Glomerular visceral epithelial cell (primary cell): ENCODE measurements around the gene ELSPBP1.
"Not testable (repeated sequence)": the region's sequence is repeated elsewhere in the genome, so short reads cannot be mapped to it uniquely, and the experiment has no call there.

ENCODE experiments used
- DNase-seq: peaks from one replicate; pipeline ENCODE4 v3.0.0-alpha.2; 2016; ENCODE audit errors: extremely low spot score

The ELSPBP1 gene

DNA sequence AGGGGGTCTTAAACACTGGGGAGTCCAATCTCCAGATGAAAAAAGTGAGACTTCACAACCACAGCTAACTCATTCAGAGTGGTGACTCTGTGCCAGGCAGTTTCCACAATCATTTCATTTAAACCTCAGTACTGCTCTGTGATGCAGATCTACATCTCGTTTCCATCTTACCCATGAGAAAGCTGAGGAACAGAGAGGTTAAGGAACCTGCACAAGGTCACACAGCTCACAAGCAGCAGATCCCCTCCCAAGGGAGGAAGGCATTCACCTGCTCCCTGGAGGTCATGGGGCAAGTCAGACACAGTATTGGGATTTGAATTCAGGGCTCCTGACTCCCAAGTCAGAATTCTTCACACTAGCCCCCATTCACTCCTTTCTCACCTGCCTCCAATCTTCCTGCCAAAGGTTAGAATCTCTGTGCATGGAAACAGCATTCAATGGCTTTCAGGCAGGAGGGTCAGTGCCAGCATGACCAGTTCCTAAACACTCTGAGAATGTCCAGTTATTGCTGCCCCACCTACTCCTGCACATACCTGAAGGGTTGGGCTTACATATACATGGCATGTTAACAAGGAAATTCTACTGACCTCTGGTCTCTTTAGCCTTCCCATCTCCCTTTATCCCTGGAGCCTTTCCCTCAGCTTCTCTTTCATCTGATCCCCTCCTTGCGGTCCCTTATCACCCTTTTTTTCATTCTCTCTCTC, 47.6 kb downstream of the ELSPBP1 start:
- DNase-seq = no peak

DNA sequence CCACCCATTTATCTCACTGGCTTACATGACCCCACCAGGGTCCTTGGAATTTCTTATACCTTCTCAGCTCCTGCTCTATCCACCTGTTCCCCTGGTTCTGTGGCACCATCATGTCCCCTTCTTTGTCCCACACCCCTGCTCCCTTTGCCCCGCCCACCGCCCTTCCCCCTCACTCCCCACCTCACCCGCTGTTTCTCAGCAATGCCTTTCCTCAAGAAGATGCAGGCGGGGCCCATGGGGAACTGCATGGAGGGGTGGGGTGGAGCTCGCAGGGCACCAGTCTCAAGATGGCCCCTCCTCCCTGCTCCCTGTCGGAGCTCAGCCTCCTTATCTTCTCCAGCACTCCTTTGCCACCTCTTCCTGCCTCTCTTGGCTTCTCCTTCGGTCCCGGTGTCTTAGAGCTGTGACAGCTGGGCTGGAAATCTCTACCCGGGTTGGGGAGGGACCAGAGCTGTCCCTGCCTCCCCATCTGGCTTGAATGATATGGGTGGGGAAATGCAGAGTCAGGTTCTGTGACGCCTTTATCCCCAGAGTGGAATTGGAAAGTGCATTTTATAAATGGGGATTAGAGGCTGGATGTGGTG, 49.3 kb downstream of the ELSPBP1 start, which contains the start of gene CABP5:
CABP5 (minus strand) TSS at position 405 of the 584 bp plus-strand sequence; CDS start at position 248, 157 bp downstream.
- no peak for DNase-seq

DNA sequence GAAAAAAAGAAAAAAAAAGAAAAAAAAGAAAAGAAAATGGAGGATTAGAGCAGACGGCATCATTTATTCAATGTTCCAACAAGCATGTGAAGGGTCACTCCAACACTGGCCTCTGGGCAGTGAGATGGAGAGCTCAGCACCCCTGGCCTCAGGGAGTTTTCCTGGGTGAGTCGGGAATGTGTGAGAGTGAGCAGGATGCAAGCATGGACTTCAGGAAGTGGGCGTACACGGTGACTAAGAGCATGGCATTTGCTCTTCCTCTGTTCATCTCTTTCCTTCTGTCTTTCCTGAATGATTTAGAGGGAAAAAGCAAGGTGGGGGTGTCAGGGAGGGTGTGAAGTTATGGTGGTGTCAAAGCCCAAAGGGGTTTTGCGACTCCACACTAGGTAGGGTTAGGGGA, 50.1 kb downstream of the ELSPBP1 start:
- DNase-seq = no peak

DNA sequence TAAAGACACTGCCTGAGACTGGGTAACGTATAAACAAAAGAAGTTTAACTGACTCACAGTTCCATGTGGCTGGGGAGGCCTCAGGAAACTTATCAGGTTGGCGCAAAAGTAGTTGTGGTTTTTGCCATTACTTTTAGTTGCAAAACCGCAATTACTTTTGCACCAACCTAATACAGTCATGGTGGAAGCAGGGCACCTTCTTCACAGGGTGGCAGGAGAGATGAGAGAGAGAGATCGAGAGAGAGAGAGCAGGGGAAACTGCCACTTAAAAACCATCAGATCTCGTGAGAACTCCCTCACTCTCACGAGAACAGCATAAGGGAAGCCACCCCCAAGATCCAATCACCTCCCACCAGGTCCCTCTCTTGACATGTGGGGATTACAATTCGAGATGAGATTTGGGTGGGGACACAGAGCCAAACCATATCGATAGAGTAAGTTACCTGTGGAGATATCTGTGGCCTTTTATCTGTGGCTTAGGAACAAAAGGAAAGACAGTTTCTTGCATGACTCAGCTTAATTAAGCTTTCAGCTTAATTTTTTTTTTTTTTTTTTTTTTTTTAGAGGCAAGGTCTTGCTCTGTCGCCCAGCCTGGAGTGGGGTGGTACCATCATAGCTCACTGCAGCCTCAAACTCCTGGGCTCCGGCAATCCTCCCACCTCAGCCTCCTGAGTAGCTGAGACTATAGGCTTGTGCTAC, 57.1 kb downstream of the ELSPBP1 start:
- DNase-seq = no peak

DNA sequence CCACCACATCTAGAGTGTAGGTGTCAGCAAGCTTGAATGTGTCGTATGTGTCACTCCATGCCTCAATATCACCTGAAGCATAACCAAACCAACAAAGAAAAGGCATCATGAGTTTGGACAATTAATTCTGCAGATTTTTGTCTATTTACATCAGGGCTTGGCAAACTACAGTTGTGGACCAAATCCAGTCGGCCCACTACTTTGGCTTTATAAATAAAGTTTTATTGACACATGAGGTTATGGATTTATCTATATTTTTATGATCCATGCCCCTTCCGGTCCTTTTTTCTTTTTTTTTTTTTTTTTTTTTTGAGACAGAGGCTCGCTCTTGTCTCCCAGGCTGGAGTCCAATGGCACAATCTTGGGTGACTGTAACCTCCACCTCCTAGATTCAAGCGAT, 58.6 kb downstream of the ELSPBP1 start:
- DNase-seq = no peak

DNA sequence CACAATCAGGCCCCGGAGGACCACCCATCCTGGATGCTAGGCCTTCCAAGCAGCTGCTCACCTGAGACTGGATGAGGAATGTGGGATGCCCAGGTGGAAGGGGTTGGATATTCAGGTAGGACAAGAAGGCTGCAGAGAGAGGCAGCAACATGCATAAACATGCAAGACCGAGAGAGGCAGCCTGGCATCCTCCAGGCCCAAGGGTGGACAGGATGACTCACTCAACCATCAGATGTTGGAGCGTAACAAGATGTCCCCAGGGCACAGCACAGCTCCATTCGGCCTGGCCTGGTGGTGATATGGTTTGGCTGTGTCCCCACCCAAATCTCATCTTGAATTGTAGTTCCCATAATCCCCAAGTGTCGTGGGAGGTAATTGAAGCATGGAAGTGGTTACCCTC, 59.4 kb downstream of the ELSPBP1 start:
- DNase-seq = no peak

DNA sequence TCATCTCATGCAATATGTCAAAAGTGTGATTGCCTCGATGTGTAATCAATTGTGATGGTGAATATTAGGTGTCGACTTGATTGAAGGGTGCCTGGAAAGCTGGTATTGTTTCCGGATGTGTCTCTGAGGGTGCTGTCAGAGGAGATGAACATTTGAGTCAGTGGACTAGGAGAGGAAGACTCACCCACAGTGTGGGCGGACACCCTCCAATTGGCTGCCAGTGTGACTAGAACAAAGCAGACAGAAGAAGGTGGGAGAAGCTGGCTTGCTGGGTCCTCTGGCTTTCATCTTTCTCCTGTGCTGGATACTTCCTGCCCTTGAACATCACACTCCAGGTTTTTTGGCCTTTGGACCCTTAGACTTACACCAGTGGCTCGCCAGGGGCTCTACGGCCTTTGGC, 64.9 kb downstream of the ELSPBP1 start:
- DNase-seq = no peak

DNA sequence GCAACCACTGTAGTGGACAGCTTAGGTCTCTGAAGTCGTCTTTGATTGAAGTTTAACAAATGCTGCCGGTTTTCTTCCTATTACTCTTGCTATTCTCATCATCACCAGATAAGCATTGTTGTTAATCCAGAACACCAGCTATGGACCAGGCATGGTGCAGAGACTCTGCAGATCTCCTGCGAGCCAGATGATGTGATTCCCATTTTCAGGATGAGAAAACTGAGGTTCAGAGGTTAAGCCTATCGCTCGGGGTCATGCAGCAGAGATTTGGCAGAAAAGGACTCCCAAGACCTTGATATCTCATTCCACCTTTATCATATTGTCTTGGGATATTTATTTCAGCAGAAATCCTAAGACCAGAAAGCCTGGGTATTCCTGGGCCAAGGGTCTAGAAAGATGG, 65.9 kb downstream of the ELSPBP1 start:
- no peak for DNase-seq

DNA sequence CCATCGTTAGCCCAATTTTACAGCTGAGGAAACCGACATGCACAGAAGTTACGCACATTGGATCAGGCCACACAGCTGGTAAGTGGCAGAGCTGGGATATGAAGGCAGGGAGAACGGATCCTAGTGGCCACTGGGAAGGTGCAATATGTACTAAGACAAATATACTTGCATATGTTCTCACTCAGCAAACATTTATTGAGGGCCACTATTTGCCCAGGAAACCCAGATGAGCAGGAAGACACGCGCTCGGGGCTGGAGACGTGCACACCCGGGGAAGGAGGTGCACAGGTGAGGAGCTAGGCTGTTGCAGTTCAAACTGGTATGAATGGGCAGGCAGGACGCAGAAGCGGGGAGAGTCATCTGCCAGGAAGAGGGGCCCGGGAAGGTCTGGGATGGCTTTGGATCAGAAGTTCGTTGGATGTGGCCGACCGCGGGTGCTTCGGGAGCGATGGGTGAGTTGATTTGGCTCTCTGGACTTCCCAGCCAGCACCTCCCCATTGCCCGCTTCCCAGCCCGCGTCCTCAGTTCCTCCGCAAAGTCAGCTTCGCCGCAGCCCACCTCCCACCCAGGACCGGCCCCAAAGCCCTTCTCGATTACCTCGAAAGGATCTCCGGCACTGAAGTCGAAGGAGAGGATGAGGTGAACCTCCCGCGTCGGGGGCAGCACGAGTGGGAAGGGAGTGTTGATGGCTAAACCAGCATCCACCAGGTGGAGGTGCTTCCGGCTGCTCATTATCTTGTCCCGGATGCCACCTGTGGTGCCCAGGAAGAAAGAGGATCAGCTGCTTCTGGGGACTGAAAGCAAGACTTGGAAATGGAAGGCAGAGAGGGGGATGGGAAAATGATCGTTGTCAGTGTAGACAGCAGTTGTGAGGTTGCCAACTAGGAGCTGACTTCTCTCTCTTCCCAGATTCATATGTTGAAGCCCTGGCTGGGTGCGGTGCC, 67.2 kb downstream of the ELSPBP1 start:
- no peak for DNase-seq

DNA sequence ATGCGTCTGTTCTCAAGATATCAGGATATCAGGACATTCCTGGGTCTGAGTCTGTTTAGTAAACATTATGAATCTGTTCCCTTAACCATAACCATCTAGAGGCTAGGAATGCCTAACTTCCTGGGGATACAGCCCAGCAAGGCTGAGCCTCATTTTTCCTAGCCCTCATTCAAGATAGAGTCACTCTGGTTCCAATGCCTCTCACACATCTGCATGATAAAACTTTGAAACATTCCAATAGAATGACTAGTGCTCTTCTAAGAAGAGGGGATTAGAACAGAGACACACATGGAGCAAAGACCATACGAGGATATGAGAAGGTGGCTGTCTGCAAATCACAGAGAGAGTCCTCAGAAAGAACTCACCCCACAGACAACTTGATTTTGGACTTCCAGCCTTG, 70.1 kb downstream of the ELSPBP1 start:
- no peak for DNase-seq

DNA sequence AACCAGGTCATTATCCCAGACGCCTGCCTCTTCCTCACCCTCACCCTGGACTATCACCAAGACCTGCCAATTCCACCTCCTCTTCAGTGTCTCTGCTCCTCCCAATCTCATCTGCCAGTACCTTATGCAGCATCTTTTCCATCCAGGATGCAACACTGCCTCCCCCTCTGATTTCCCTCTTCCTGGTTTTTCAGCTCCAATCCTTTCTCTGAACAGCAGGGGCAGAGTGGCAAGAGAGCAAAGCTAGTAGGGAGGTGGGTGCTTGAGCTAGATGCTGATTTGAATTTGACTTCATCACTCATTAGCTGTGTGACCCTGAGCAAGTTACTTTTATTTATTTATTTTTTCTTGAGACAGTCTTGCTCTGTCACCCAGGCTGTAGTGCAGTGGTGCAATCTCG, 75.0 kb downstream of the ELSPBP1 start:
- no peak for DNase-seq

DNA sequence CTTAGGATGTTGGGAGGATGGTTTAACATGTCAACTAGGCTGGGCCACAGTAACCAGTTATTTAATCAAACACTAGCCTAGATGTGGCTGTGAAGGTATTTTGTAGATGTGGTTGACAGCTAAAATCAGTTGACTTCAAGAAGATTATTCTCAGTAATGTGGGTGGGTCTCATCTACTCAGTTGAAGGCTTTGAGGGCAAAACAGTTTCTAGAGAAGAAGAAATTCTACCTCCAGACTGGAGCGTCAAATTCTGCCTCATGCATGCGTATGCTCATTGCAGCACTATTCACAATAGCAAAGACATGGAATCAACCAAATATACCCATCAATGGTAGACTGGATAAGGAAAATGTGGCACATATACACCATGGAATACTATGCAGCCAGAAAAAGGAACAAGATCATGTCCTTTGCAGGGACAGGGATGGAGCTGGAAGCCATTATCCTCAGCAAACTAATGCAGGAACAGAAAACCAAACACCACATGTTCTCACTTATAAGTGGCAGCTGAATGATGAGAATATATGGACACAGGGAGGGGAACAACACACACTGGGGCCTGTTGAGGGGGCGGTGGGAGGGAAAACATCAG, 75.8 kb downstream of the ELSPBP1 start:
- DNase-seq = not testable (repeated sequence)
